Natural killer cell (primary cell): Measurements from ENCODE around the gene SFXN2. TPM values are rescaled to one million over a fixed set of nuclear protein-coding genes. Genes with fewer than 3 reads are reported as not detected.

Experiments used
- ATAC-seq, 3 donors: fragments of 150-1000 bp in 2 of 3; fragments of 200-7000 bp in 1 of 3; cut with Tn5 transposase; 1 replicate in 1 of 3; 2 replicates in 2 of 3; pipeline ENCODE4 v1.10.0; 2021; ENCODE audit warnings: mild to moderate bottlenecking in 2 of 3, moderate library complexity in 2 of 3
- DNase-seq, 2 donors: peaks; one replicate each; pipeline versions ENCODE4 v3.0.0 to v3.0.0-alpha.2; 2013 to 2021; ENCODE audit warnings: mixed read lengths in 1 of 2
- H3K27ac ChIP-seq: one replicate; pipeline ENCODE4 v1.5.1; 2013; ENCODE audit warnings: mild to moderate bottlenecking, low read length
- H3K27me3 ChIP-seq: one replicate; pipeline ENCODE4 v1.6.1; 2013; ENCODE audit warnings: low read length; ENCODE audit not compliant: control insufficient read depth, insufficient read depth
- H3K36me3 ChIP-seq: one replicate; pipeline ENCODE4 v1.6.1; 2013; ENCODE audit warnings: low read length; ENCODE audit not compliant: control insufficient read depth, insufficient read depth
- H3K4me1 ChIP-seq: one replicate; pipeline ENCODE4 v1.6.1; 2013; ENCODE audit warnings: low read length; ENCODE audit not compliant: control insufficient read depth, insufficient read depth
- H3K4me3 ChIP-seq: one replicate; pipeline ENCODE4 v1.5.1; 2013; ENCODE audit warnings: low read length
- H3K9me3 ChIP-seq: one replicate; pipeline ENCODE4 v1.6.1; 2013; ENCODE audit warnings: low read length; ENCODE audit not compliant: control insufficient read depth, insufficient read depth
- H3K27ac Mint-ChIP-seq, 2 donors: one replicate each; pipeline ENCODE4 v1.8.0; 2022; ENCODE audit warnings: mild to moderate bottlenecking in 2 of 2, mixed read lengths in 2 of 2, moderate library complexity in 1 of 2
- H3K27me3 Mint-ChIP-seq, 2 donors: one replicate each; pipeline ENCODE4 v1.8.0; 2022; ENCODE audit warnings: low read depth in 2 of 2, mixed read lengths in 2 of 2
- H3K36me3 Mint-ChIP-seq: one replicate; pipeline ENCODE4 v1.8.0; 2022; ENCODE audit warnings: mixed read lengths
- H3K4me1 Mint-ChIP-seq, 2 donors: one replicate each; pipeline ENCODE4 v1.8.0; 2022; ENCODE audit warnings: mixed read lengths in 2 of 2
- H3K4me3 Mint-ChIP-seq: one replicate; pipeline ENCODE4 v1.8.0; 2022; ENCODE audit warnings: mild to moderate bottlenecking, moderate library complexity, mixed read lengths
- H3K9me3 Mint-ChIP-seq, 2 donors: one replicate each; pipeline ENCODE4 v1.8.0; 2022; ENCODE audit warnings: mixed read lengths in 2 of 2
- CTCF ChIP-seq: fragments of 200-600 bp; IDR thresholded peaks from one replicate; pipeline ENCODE4 v1.8.0; 2022; ENCODE audit warnings: antibody characterized with exemption
- WGBS: methylation state at CpG from one replicate; pipeline ENCODE4 v1.1.7; 2013; ENCODE audit warnings: missing lambda C conversion rate; ENCODE audit not compliant: insufficient coverage; 5-methylcytosine and 5-hydroxymethylcytosine counted together
- intact Hi-C: fragments of 100-400 bp; cut with micrococcal nuclease; formaldehyde crosslinking; loops from one replicate; pipeline ENCODE4 v1.14.2; 2022
- total RNA-seq, 4 donors: library from RNA; stranded (reverse); fragments of 120-200 nt in 1 of 4; gene quantifications; one replicate each; pipeline versions ENCODE4 v1.2.3 to v1.2.4, GENCODE V29; 2013 to 2022

The SFXN2 gene
- total RNA-seq, 3 donors from 2014 or later (not counting 1 experiment from before 2014, with no cell fraction given) = 4.8 to 8.0 (median 5.1) TPM

- Histone ChIP-seq H3K4me3 (no peak overlapping the region), H3K36me3 (peaks cover 2% of the 10 kb centered on the region), H3K27ac (no peak overlapping the region), H3K9me3 (no peaks in the 10 kb centered on the region), H3K27me3 (no peaks in the 10 kb centered on the region), H3K4me1 (peaks cover 12% of the 10 kb centered on the region)
- no peak for TF ChIP-seq CTCF
- Mint-ChIP-seq H3K4me1 (peaks cover 60 to 65% of the 10 kb centered on the region in 2 donors), H3K27ac (peak overlapping the region; percentile 11 to 32), H3K27me3 (no peaks in the 10 kb centered on the region), H3K4me3 (no peak overlapping the region), H3K9me3 (no peaks in the 10 kb centered on the region), H3K36me3 (no peaks in the 10 kb centered on the region)
- intact Hi-C loops = no loop called here
- WGBS = 83% methylated on average over 5 of the region's 7 CpGs
- ATAC-seq (no peak), DNase-seq (no peak)
Observed at GRCh38 chr10:102769375-102770107, 55.1 kb downstream of the SFXN2 start.

DNA sequence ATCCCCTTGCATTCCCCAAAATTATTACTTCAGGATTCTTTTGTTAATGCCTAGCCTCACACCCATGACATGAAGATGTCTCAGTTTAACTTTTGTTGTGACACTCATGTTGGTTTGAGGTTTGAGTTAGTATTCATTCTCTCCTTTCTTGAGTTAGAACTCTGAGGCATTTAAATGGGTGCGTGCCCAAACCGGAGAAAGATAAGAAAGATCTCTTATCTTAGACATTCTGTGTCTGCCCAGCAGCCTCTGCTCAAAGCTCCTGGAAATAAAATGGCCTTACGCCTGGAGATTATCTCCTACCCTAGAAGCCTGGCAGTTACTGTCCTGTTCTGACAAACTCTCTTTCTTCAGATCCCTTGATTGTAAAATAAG, 55.7 kb downstream of the SFXN2 start:
- no peak for DNase-seq
- H3K9me3 Mint-ChIP-seq = no peaks in the 10 kb centered on the region
- 76% methylated on average over 3 of the region's 3 CpGs for WGBS
- Histone ChIP-seq H3K36me3 (peaks cover 2% of the 10 kb centered on the region), H3K27me3 (no peaks in the 10 kb centered on the region), H3K4me3 (no peak overlapping the region), H3K4me1 (peaks cover 16% of the 10 kb centered on the region), H3K27ac (no peak overlapping the region), H3K9me3 (no peaks in the 10 kb centered on the region)
- no peak overlapping the region for H3K4me3 Mint-ChIP-seq
- no peaks in the 10 kb centered on the region for H3K27me3 Mint-ChIP-seq
- H3K4me1 Mint-ChIP-seq = peaks cover 57 to 63% of the 10 kb centered on the region in 2 donors
- no peaks in the 10 kb centered on the region for H3K36me3 Mint-ChIP-seq
- no peak for TF ChIP-seq CTCF
- intact Hi-C loops = no loop called here
- H3K27ac Mint-ChIP-seq = peak overlapping the region; percentile 11 to 32
- no peak for ATAC-seq

DNA sequence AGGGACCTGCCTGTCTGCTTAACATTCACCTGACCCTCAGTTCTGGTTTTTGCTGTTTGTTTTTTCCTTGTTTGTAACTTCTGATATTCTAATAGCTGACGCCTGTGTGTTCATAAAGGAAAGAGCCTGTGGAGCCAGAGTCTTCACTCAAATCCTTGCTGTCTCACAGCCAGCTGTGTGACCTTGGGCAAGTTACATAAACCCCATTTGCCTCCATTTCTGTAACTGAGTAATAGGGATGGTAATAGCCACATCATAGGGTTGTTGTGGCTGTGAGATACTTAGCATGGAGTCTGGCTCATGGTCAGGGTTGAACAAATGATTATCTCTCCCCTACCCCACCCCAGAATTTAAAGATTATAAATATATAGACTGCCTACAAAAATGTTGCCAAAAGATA, 56.4 kb downstream of the SFXN2 start:
- peaks cover 57 to 63% of the 10 kb centered on the region in 2 donors for H3K4me1 Mint-ChIP-seq
- Histone ChIP-seq H3K27ac (no peak overlapping the region), H3K4me1 (peaks cover 23% of the 10 kb centered on the region), H3K4me3 (no peak overlapping the region), H3K27me3 (no peaks in the 10 kb centered on the region), H3K9me3 (no peaks in the 10 kb centered on the region), H3K36me3 (peaks cover 2% of the 10 kb centered on the region)
- no peak for ATAC-seq
- H3K9me3 Mint-ChIP-seq = no peaks in the 10 kb centered on the region
- no peaks in the 10 kb centered on the region for H3K36me3 Mint-ChIP-seq
- intact Hi-C loops = no loop called here
- 95% methylated on average over 1 of the region's 1 CpG for WGBS
- H3K4me3 Mint-ChIP-seq = no peak overlapping the region
- TF ChIP-seq CTCF = no peak
- peak overlapping the region; percentile 11 to 32 for H3K27ac Mint-ChIP-seq
- no peak for DNase-seq
- no peaks in the 10 kb centered on the region for H3K27me3 Mint-ChIP-seq

DNA sequence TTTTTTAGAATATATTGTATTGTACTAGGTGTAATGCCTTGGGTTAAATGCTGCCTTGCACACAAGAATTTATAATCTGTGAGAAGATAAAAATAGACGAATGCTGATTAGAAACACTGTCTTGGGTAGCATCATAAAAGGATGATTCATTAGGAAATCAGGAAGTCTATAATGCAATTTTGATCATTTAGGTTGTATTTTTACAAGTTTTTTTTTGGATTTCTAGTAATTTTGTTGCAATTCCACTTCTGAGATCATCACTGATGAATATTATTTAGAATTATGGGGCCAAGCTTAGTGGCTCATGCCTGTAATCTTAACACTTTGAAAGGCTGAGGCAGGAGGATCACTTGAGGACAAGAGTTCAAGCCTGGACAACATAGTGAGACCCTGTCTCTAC, 58.9 kb downstream of the SFXN2 start:
- H3K27me3 Mint-ChIP-seq = no peaks in the 10 kb centered on the region
- WGBS = 81% methylated on average over 1 of the region's 1 CpG
- DNase-seq = no peak
- Histone ChIP-seq H3K9me3 (no peaks in the 10 kb centered on the region), H3K4me3 (no peak overlapping the region), H3K27ac (no peak overlapping the region), H3K4me1 (peaks cover 30% of the 10 kb centered on the region), H3K36me3 (peaks cover 2% of the 10 kb centered on the region), H3K27me3 (no peaks in the 10 kb centered on the region)
- H3K4me3 Mint-ChIP-seq = no peak overlapping the region
- intact Hi-C loops = no loop called here
- no peaks in the 10 kb centered on the region for H3K9me3 Mint-ChIP-seq
- TF ChIP-seq CTCF = no peak
- peaks cover 61 to 63% of the 10 kb centered on the region in 2 donors for H3K4me1 Mint-ChIP-seq
- H3K27ac Mint-ChIP-seq = peak overlapping the region; percentile 65 to 84
- H3K36me3 Mint-ChIP-seq = no peaks in the 10 kb centered on the region
- ATAC-seq = no peak
